Upper lobe of right lung (tissue), 1 donor: ENCODE measurements around the gene ABCA8. TPM values are rescaled to one million over a fixed set of nuclear protein-coding genes. Genes with fewer than 3 reads are reported as not detected.
A peak's percentile ranks its signal among the peaks of the same experiment; 100 is the strongest.
"Not testable (repeated sequence)": the region's sequence is repeated elsewhere in the genome, so short reads cannot be mapped to it uniquely, and the experiment has no call there.

Experiments used
- ATAC-seq: fragments of 200-7000 bp; cut with Tn5 transposase; one replicate; pipeline ENCODE4 v1.9.1; 2020; ENCODE audit warnings: mild to moderate bottlenecking, moderate library complexity
- DNase-seq: peaks from one replicate; pipeline ENCODE4 v3.0.0-alpha.2; 2020
- H3K27ac ChIP-seq: fragments of 200-600 bp; one replicate; pipeline ENCODE4 v1.8.0; 2022
- H3K27me3 ChIP-seq: fragments of 200-600 bp; one replicate; pipeline ENCODE4 v1.8.0; 2022; ENCODE audit warnings: mild to moderate bottlenecking
- H3K36me3 ChIP-seq: fragments of 200-600 bp; one replicate; pipeline ENCODE4 v1.8.0; 2022
- H3K4me1 ChIP-seq: fragments of 200-600 bp; one replicate; pipeline ENCODE4 v1.8.0; 2022
- H3K4me3 ChIP-seq: fragments of 200-600 bp; one replicate; pipeline ENCODE4 v1.8.0; 2022; ENCODE audit warnings: mild to moderate bottlenecking
- H3K9me3 ChIP-seq: fragments of 200-600 bp; one replicate; pipeline ENCODE4 v1.8.0; 2022
- CTCF ChIP-seq: fragments of 200-600 bp; IDR thresholded peaks from one replicate; pipeline ENCODE4 v1.8.0; 2022; ENCODE audit warnings: antibody characterized with exemption
- intact Hi-C: fragments of 100-400 bp; cut with DNase I; formaldehyde crosslinking; loops from one replicate; pipeline ENCODE4 v1.11.0; 2022
- long read RNA-seq: library from polyadenylated mRNA; unstranded; transcript quantifications from one replicate; pipeline ENCODE4 v2.0.0, GENCODE V29; 2021
- total RNA-seq: library from RNA; stranded (reverse); fragmentation: NEBNext Ultra II Directional; extraction: Animal tissue kit (Norgen Biotek cat#: 25700); gene quantifications from one replicate; pipeline ENCODE4 v1.2.1, GENCODE V29; 2021
- donor health status: DM: no; HTN: yes; CAD: no; lungs with severe emphysema.

ABCA8 gene
- 34.0 TPM for total RNA-seq
- long read RNA-seq, partial matches to known transcripts: 5 of 13 reads
- long read RNA-seq, other reads (novel, unspliced or antisense): 7 of 13 reads

- ATAC-seq (peak; percentile 61), DNase-seq (no peak)
Measured at GRCh38 chr17:68955181-68955841, at the start of gene ABCA8. ABCA8 (minus strand) TSS chr17:68955392; CDS start chr17:68942034, 13,358 bp downstream.

GRCh38 chr17:69004759-69005158 lies 49.6 kb upstream of the ABCA8 start:
- H3K27me3 ChIP-seq, ATAC-seq, H3K9me3 ChIP-seq, H3K4me1 ChIP-seq, DNase-seq, H3K27ac ChIP-seq, H3K36me3 ChIP-seq, H3K4me3 ChIP-seq, intact Hi-C loops: not testable (repeated sequence)

More at GRCh38 chr17:68955181-68955841, at the start of gene ABCA8:
- H3K4me3 ChIP-seq: peak within 1 kb of the TSS; percentile 43
- H3K27ac ChIP-seq: peak within 1 kb of the TSS; percentile 43
- no peak for TF ChIP-seq CTCF
- peaks cover 3% of the 10 kb centered on the region for H3K4me1 ChIP-seq
- intact Hi-C loops: no loop called here
- H3K36me3 ChIP-seq: no peaks in the 10 kb centered on the region
- no peaks in the 10 kb centered on the region for H3K27me3 ChIP-seq
- H3K9me3 ChIP-seq: no peaks in the 10 kb centered on the region

- H3K4me1 ChIP-seq, intact Hi-C loops, H3K27me3 ChIP-seq, H3K36me3 ChIP-seq, H3K9me3 ChIP-seq, ATAC-seq, H3K4me3 ChIP-seq, DNase-seq, H3K27ac ChIP-seq: not testable (repeated sequence)
Measured at GRCh38 chr17:68999743-69000142, 44.6 kb upstream of the ABCA8 start.

- ATAC-seq (no peak), DNase-seq (no peak)
- H3K36me3 ChIP-seq: no peaks in the 10 kb centered on the region
- H3K27me3 ChIP-seq: no peaks in the 10 kb centered on the region
- intact Hi-C loops: no loop called here
- no peak overlapping the region for H3K4me3 ChIP-seq
- H3K9me3 ChIP-seq: no peaks in the 10 kb centered on the region
- H3K27ac ChIP-seq: no peak overlapping the region
- no peaks in the 10 kb centered on the region for H3K4me1 ChIP-seq
- no peak for TF ChIP-seq CTCF
Measured at GRCh38 chr17:68993112-68993511, 37.9 kb upstream of the ABCA8 start.

- intact Hi-C loops: no loop called here
- DNase-seq (no peak), ATAC-seq (no peak)
- Histone ChIP-seq H3K4me1 (no peaks in the 10 kb centered on the region), H3K27ac (no peak overlapping the region), H3K9me3 (no peaks in the 10 kb centered on the region), H3K36me3 (no peaks in the 10 kb centered on the region), H3K4me3 (no peak overlapping the region), H3K27me3 (no peaks in the 10 kb centered on the region)
- TF ChIP-seq CTCF: no peak
Measured at GRCh38 chr17:68987966-68988365, 32.8 kb upstream of the ABCA8 start.

- peak; percentile 72 for ATAC-seq
- Histone ChIP-seq H3K4me1 (no peaks in the 10 kb centered on the region), H3K36me3 (no peaks in the 10 kb centered on the region), H3K9me3 (no peaks in the 10 kb centered on the region), H3K27me3 (no peaks in the 10 kb centered on the region), H3K4me3 (no peak overlapping the region), H3K27ac (no peak overlapping the region)
- intact Hi-C loops: no loop called here
- no peak for DNase-seq
- no peak for TF ChIP-seq CTCF
Measured at GRCh38 chr17:68981288-68981687, 26.1 kb upstream of the ABCA8 start.
